Measurements from ENCODE around the gene AKR1A1.

GRCh38 chr1:45610589-45611226 is 60.1 kb downstream of the AKR1A1 start:
- TF ChIP-seq CTCF (IDR thresholded peaks at IDR 0.05; ENCODE audit: control extremely low read depth in 1 of 3, insufficient read depth in 1 of 3, low read depth in 1 of 3, low read length in 3 of 3) (no peak), SP1 (IDR thresholded peaks at IDR 0.05; ENCODE audit: low read depth, low read length) (no peak), NRF1 (IDR thresholded peaks at IDR 0.05; ENCODE audit: low read depth, low read length) (no peak), EGR1 (IDR thresholded peaks at IDR 0.05; ENCODE audit: borderline replicate concordance, low read depth, low read length) (no peak), JUN (IDR thresholded peaks at IDR 0.05; ENCODE audit: low read depth, low read length) (no peak), EZH2 (IDR thresholded peaks at IDR 0.05; ENCODE audit: low read depth, low read length, severe bottlenecking) (no peak), CBX8 (IDR thresholded peaks at IDR 0.05; ENCODE audit: borderline replicate concordance, low read depth, low read length) (no peak)
